GM21390 (cell line): ENCODE data around the gene C10orf90.

Source experiments
- ATAC-seq: cut with Tn5 transposase; IDR thresholded peaks from one replicate; pipeline ENCODE4 v1.9.1; 2021; ENCODE audit not compliant: unreplicated experiment

The C10orf90 gene

GRCh38 chr10:126469692-126470091, 200.8 kb downstream of the C10orf90 start:
- no peak for ATAC-seq

GRCh38 chr10:126468876-126469643, 201.4 kb downstream of the C10orf90 start:
- no peak for ATAC-seq

GRCh38 chr10:126468467-126468866, 202.0 kb downstream of the C10orf90 start:
- ATAC-seq: no peak

- no peak for ATAC-seq
Observed at GRCh38 chr10:126465771-126466170, 204.7 kb downstream of the C10orf90 start.

GRCh38 chr10:126463286-126463685, 207.2 kb downstream of the C10orf90 start:
- ATAC-seq: no peak

- ATAC-seq: no peak
Observed at GRCh38 chr10:126461289-126461940, 209.1 kb downstream of the C10orf90 start.

GRCh38 chr10:126459878-126460481, 210.5 kb downstream of the C10orf90 start:
- ATAC-seq: no peak

GRCh38 chr10:126459032-126459831, 211.3 kb downstream of the C10orf90 start:
- ATAC-seq: no peak

- no peak for ATAC-seq
Observed at GRCh38 chr10:126458466-126458865, 212.0 kb downstream of the C10orf90 start.

GRCh38 chr10:126456632-126457031, 213.9 kb downstream of the C10orf90 start:
- no peak for ATAC-seq

- no peak for ATAC-seq
Observed at GRCh38 chr10:126455766-126456405, 214.6 kb downstream of the C10orf90 start.

- ATAC-seq: no peak
Observed at GRCh38 chr10:126455036-126455765, 215.3 kb downstream of the C10orf90 start.

- no peak for ATAC-seq
Observed at GRCh38 chr10:126454045-126454751, 216.3 kb downstream of the C10orf90 start.

- no peak for ATAC-seq
Observed at GRCh38 chr10:126452245-126452644, 218.2 kb downstream of the C10orf90 start.

GRCh38 chr10:126448091-126448490, 222.4 kb downstream of the C10orf90 start:
- no peak for ATAC-seq

GRCh38 chr10:126439942-126440341, 230.6 kb downstream of the C10orf90 start:
- ATAC-seq: no peak

GRCh38 chr10:126438407-126438783, 232.1 kb downstream of the C10orf90 start:
- ATAC-seq: no peak

- no peak for ATAC-seq
Observed at GRCh38 chr10:126437635-126438406, 232.7 kb downstream of the C10orf90 start.

GRCh38 chr10:126434235-126434634, 236.3 kb downstream of the C10orf90 start:
- no peak for ATAC-seq
